Esophagus squamous epithelium (tissue), 4 donors: ENCODE data around the gene KCNG2.

Source experiments
- CTCF ChIP-seq, 6 experiments: fragments of 450-650 bp in 4 of 6; fragments of 200-600 bp in 2 of 6; sonication (generic) in 2 of 6; IDR thresholded peaks; one replicate each; pipeline ENCODE4 v1.5.1; 2016 to 2019; ENCODE audit warnings: antibody characterized with exemption in 6 of 6, mild to moderate bottlenecking in 4 of 6, moderate library complexity in 4 of 6
- POLR2A ChIP-seq, 4 donors: fragments of 450-650 bp; IDR thresholded peaks; one replicate each; pipeline ENCODE4 v1.6.1; 2017; ENCODE audit warnings: antibody characterized with exemption in 4 of 4, mild to moderate bottlenecking in 4 of 4, moderate library complexity in 3 of 4

DNA sequence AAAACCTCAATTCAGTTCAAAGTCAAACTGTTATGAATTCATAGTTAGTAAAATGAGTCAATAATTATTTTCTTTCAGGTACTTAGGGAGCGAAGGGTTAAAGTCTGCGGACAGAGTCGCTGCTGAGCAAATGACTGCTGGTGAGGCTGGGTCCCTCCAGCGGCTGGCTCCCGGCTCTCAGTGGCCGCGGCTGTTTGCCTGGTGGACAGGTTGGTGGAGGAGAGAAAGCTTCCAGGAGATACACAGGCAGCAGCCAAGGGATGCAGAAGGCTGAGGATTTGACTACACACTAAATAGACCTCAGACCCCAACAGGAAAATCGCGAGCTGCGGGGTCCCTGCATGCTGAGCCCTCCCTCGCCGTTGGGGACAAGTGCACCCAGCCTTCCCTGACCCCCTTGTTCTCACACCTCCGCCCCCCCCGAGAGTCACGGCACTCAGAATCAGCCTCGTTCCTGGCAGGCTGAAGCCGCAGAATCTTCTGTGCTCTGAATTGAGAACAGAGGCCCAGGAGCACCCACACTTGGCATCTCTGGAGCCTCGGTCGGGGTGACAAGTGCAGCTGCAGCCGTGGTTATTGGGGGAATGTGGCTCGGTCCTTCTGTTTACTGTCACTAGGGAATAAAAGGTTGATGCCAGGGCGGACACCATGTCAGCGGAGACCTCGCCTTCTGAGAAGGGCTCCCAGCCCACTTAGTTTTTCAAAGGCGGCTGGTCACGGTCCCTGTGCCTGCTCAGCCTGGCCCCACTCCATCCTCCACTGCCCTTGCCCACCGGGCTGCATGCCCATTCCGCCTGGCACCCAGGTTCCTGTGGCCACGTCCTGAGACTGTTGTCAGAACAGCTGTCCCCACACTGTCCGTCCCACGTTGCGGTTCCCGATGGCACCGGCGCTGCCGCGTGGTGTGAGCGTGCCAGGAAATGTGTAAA lies 79.7 kb downstream of the KCNG2 start:
- no peak for TF ChIP-seq CTCF (IDR thresholded peaks at IDR 0.05)
- TF ChIP-seq POLR2A (IDR thresholded peaks at IDR 0.05) = no peak
